Measurements from ENCODE around the gene PAH. TPM values are rescaled to one million over a fixed set of nuclear protein-coding genes. Genes with fewer than 3 reads are reported as not detected.

Gene PAH
- total RNA-seq, 4 donors from 2014 or later = not detected

GRCh38 chr12:102963796-102964195 lies 46.8 kb upstream of the PAH start:
- peaks cover 0 to 7% of the 10 kb centered on the region in 2 donors for H3K9me3 ChIP-seq
- in situ Hi-C loops (cut with MboI; ENCODE audit: low pct_ligation_motif_present in 1 of 4, low pct_unique_long_range_greater_than_20kb in 1 of 4, low sequenced_read_pairs in 3 of 4) (no loop called here), intact Hi-C loops (cut with DNase I; ENCODE audit: low total_unique reads) (no loop called here)
- H3K4me3 ChIP-seq = no peak overlapping the region
- WGBS, 2 donors (ENCODE audit: low coverage in 1 of 2) = 64% methylated on average over 4 of the region's 4 CpGs; no CpG with 5 or more reads in 1 of the 2 donors
- DNase-seq = no peak
- no peak for TF ChIP-seq EP300 (IDR thresholded peaks at IDR 0.05; ENCODE audit: low read depth)
- TF ChIP-seq POLR2A (IDR thresholded peaks at IDR 0.05) = no peak
- no peak for TF ChIP-seq CTCF (IDR thresholded peaks at IDR 0.05)
- TF ChIP-seq POLR2AphosphoS5 (IDR thresholded peaks at IDR 0.05) = no peak
- H3K36me3 ChIP-seq = no peaks in the 10 kb centered on the region
- H3K27me3 ChIP-seq = peaks cover 98% of the 10 kb centered on the region
- no peak overlapping the region for H3K27ac ChIP-seq
- H3K4me1 ChIP-seq = peaks cover 0 to 12% (median 2%) of the 10 kb centered on the region in 4 donors

- H3K27ac ChIP-seq = no peak overlapping the region
- in situ Hi-C loops (cut with MboI; ENCODE audit: low pct_ligation_motif_present in 1 of 4, low pct_unique_long_range_greater_than_20kb in 1 of 4, low sequenced_read_pairs in 3 of 4) (no loop called here), intact Hi-C loops (cut with DNase I; ENCODE audit: low total_unique reads) (no loop called here)
- H3K4me3 ChIP-seq = no peak overlapping the region
- H3K27me3 ChIP-seq = peaks cover 98% of the 10 kb centered on the region
- peaks cover 0 to 7% of the 10 kb centered on the region in 2 donors for H3K9me3 ChIP-seq
- 0 to 5% methylated on average over 3 of the region's 3 CpGs for WGBS, 2 donors (ENCODE audit: low coverage in 1 of 2)
- TF ChIP-seq POLR2A (IDR thresholded peaks at IDR 0.05) (no peak), POLR2AphosphoS5 (IDR thresholded peaks at IDR 0.05) (no peak), EP300 (IDR thresholded peaks at IDR 0.05; ENCODE audit: low read depth) (no peak), CTCF (IDR thresholded peaks at IDR 0.05) (no peak)
- DNase-seq = no peak
- peaks cover 0 to 20% (median 5%) of the 10 kb centered on the region in 4 donors for H3K4me1 ChIP-seq
- no peaks in the 10 kb centered on the region for H3K36me3 ChIP-seq
These were observed 45.9 kb upstream of the PAH start for GRCh38 chr12:102962986-102963385.

GRCh38 chr12:102962532-102962931 lies 45.5 kb upstream of the PAH start:
- Histone ChIP-seq H3K36me3 (no peaks in the 10 kb centered on the region), H3K4me3 (no peak overlapping the region), H3K9me3 (peaks cover 0 to 7% of the 10 kb centered on the region in 2 donors), H3K4me1 (peaks cover 0 to 24% (median 9%) of the 10 kb centered on the region in 4 donors), H3K27me3 (peaks cover 98% of the 10 kb centered on the region), H3K27ac (no peak overlapping the region)
- no peak for DNase-seq
- TF ChIP-seq EP300 (IDR thresholded peaks at IDR 0.05; ENCODE audit: low read depth) = no peak
- no peak for TF ChIP-seq POLR2AphosphoS5 (IDR thresholded peaks at IDR 0.05)
- TF ChIP-seq POLR2A (IDR thresholded peaks at IDR 0.05) = no peak
- no peak for TF ChIP-seq CTCF (IDR thresholded peaks at IDR 0.05)
- in situ Hi-C loops (cut with MboI; ENCODE audit: low pct_ligation_motif_present in 1 of 4, low pct_unique_long_range_greater_than_20kb in 1 of 4, low sequenced_read_pairs in 3 of 4) (no loop called here), intact Hi-C loops (cut with DNase I; ENCODE audit: low total_unique reads) (no loop called here)
- WGBS, 2 donors (ENCODE audit: low coverage in 1 of 2) = 6 to 9% methylated on average over 11 of the region's 11 CpGs

GRCh38 chr12:102961466-102961855 lies 44.4 kb upstream of the PAH start:
- H3K4me3 ChIP-seq = no peak overlapping the region
- peaks cover 0 to 31% (median 19%) of the 10 kb centered on the region in 4 donors for H3K4me1 ChIP-seq
- intact Hi-C loops (cut with DNase I; ENCODE audit: low total_unique reads) = no loop called here
- H3K36me3 ChIP-seq = no peaks in the 10 kb centered on the region
- H3K27ac ChIP-seq = no peak overlapping the region
- in situ Hi-C loops (cut with MboI; ENCODE audit: low pct_ligation_motif_present in 1 of 4, low pct_unique_long_range_greater_than_20kb in 1 of 4, low sequenced_read_pairs in 3 of 4) = no loop called here
- DNase-seq = no peak
- peaks cover 0 to 7% of the 10 kb centered on the region in 2 donors for H3K9me3 ChIP-seq
- 10 to 25% methylated on average over 3 to 8 of the region's 8 CpGs for WGBS, 2 donors (ENCODE audit: low coverage in 1 of 2)
- H3K27me3 ChIP-seq = peaks cover 98% of the 10 kb centered on the region
- TF ChIP-seq POLR2A (IDR thresholded peaks at IDR 0.05) (no peak), CTCF (IDR thresholded peaks at IDR 0.05) (no peak), POLR2AphosphoS5 (IDR thresholded peaks at IDR 0.05) (no peak), EP300 (IDR thresholded peaks at IDR 0.05; ENCODE audit: low read depth) (no peak)

Measured in transverse colon (tissue), 4 donors.